OCI-LY3 (cell line): ENCODE measurements around the gene MED9.
A peak's percentile ranks its signal among the peaks of the same experiment; 100 is the strongest.

Source experiments
- H2AFZ ChIP-seq: fragments of 200-600, 300-600 bp; shearing (Covaris generic); 2 replicates; pipeline ENCODE4 v1.6.0; 2014; ENCODE audit warnings: antibody characterized with exemption, low read depth, low read length
- H3K27ac ChIP-seq: fragments of 200-600, 300-600 bp; sonication (generic); 2 replicates; pipeline ENCODE4 v1.5.1; 2014; ENCODE audit warnings: mild to moderate bottlenecking, low read length, moderate library complexity, mixed read lengths
- H3K27me3 ChIP-seq: fragments of 200-600, 300-600 bp; sonication (generic); 2 replicates; pipeline ENCODE4 v1.6.1; 2014; ENCODE audit warnings: low read depth, low read length, mixed read lengths
- H3K36me3 ChIP-seq: fragments of 200-600, 300-600 bp; sonication (generic); replicated peaks from 2 replicates; pipeline ENCODE3; 2014; ENCODE audit warnings: low read depth, low read length, mixed read lengths
- H3K4me1 ChIP-seq: fragments of 300-600, 200-600 bp; sonication (generic); 2 replicates; pipeline ENCODE4 v1.6.1; 2014; ENCODE audit warnings: low read length, mixed read lengths
- H3K4me2 ChIP-seq: fragments of 200-600, 300-600 bp; sonication (generic); 2 replicates; pipeline ENCODE4 v1.6.1; 2014; ENCODE audit warnings: low read length, mixed read lengths
- H3K4me3 ChIP-seq: fragments of 300-600, 200-600 bp; sonication (generic); 2 replicates; pipeline ENCODE4 v1.5.1; 2014; ENCODE audit warnings: antibody characterized with exemption, mild to moderate bottlenecking, low read length, moderate library complexity
- H3K79me2 ChIP-seq: fragments of 300-600, 200-600 bp; shearing (Covaris generic); 2 replicates; pipeline ENCODE4 v1.6.1; 2014; ENCODE audit warnings: mild to moderate bottlenecking, low read length, mixed read lengths
- H3K9ac ChIP-seq: fragments of 300-600, 200-600 bp; shearing (Covaris generic); 2 replicates; pipeline ENCODE4 v1.6.0; 2014; ENCODE audit warnings: mild to moderate bottlenecking, low read length, moderate library complexity
- H3K9me3 ChIP-seq: fragments of 200-600, 300-600 bp; shearing (Covaris generic); 2 replicates; pipeline ENCODE4 v1.6.1; 2014; ENCODE audit warnings: low read length, mixed read lengths; ENCODE audit not compliant: insufficient read depth
- H4K20me1 ChIP-seq: fragments of 200-600, 300-600 bp; sonication (generic); 2 replicates; pipeline ENCODE4 v1.6.1; 2016; ENCODE audit warnings: low read length, mixed read lengths; ENCODE audit not compliant: insufficient read depth
- CTCF ChIP-seq: fragments of 200-600, 300-600 bp; sonication (generic); IDR thresholded peaks from 2 replicates; pipeline ENCODE4 v1.5.1; 2014; ENCODE audit warnings: antibody characterized with exemption, low read length, low read depth
- EZH2phosphoT487 ChIP-seq: fragments of 200-600 bp; shearing (Covaris generic); IDR thresholded peaks from 2 replicates; pipeline ENCODE4 v1.6.1; 2018; ENCODE audit warnings: antibody characterized with exemption, mixed run types, low read depth

The MED9 gene

DNA sequence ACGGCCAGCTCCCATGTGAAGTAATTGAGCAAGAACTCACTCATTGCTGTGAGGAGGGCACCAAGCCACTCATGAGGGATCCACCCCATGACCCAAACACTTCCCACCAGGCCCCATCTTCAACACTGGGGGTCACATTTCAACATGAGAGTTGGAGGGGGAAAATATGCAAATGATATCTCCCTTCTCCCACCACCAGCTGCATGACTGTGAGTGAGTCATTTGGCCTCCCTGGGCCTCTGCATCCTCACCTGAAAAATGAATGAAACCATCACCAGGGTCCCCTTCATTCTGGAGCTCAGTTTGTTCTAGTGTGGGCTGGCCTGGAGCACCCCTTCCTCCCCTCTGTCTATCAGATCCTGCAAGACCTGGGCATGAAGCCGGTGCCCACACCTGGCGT lies 6.8 kb upstream of the MED9 start:
- H3K27me3 ChIP-seq, result no peaks in the 10 kb centered on the region
- no peak overlapping the region for H2AFZ ChIP-seq
- no peaks in the 10 kb centered on the region for H3K36me3 ChIP-seq
- TF ChIP-seq EZH2phosphoT487 (no peak), CTCF (no peak)
- no peak overlapping the region for H3K4me2 ChIP-seq
- no peak overlapping the region for H3K27ac ChIP-seq
- no peaks in the 10 kb centered on the region for H4K20me1 ChIP-seq
- H3K9me3 ChIP-seq, result no peaks in the 10 kb centered on the region
- peaks cover 8% of the 10 kb centered on the region; the same call in 1 of the 2 replicates for H3K4me1 ChIP-seq
- no peak overlapping the region for H3K9ac ChIP-seq
- H3K79me2 ChIP-seq, result no peaks in the 10 kb centered on the region
- no peak overlapping the region for H3K4me3 ChIP-seq

GRCh38 chr17:17472333-17472920 lies 4.4 kb upstream of the MED9 start:
- Histone ChIP-seq H3K27ac (no peak overlapping the region), H3K36me3 (no peaks in the 10 kb centered on the region), H3K9ac (peak overlapping the region; percentile 13; the same call in 1 of the 2 replicates), H3K27me3 (no peaks in the 10 kb centered on the region), H3K4me1 (peaks cover 7% of the 10 kb centered on the region; the same call in 1 of the 2 replicates), H3K9me3 (no peaks in the 10 kb centered on the region), H4K20me1 (no peaks in the 10 kb centered on the region), H3K4me3 (peak overlapping the region; percentile 38), H3K4me2 (peak overlapping the region; percentile 56), H3K79me2 (peaks cover 6% of the 10 kb centered on the region), H2AFZ (0 out of 2 replicates have a peak overlapping the region, but pooled peaks have one; percentile 65)
- TF ChIP-seq CTCF (no peak), EZH2phosphoT487 (no peak)

DNA sequence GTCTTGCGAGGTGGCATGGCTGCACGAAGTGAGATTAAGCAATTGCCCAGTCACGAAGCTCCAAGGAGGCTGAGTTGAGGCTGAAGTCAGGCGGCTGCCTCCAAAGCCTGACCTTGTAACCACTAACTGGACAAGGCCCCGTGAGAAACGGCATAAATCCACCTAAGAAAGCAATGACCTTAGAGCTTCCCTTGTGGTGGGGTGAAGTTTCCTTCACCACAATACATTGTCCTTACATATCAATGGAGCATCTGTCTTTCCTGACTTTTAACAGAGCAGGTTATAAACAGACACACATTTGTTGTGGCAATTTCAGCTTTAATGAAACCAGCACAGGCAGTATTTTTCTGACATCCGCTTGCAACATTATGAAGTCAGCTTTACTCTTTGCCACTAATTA lies 2.5 kb upstream of the MED9 start:
- TF ChIP-seq EZH2phosphoT487, result no peak
- no peak for TF ChIP-seq CTCF
- no peak overlapping the region for H2AFZ ChIP-seq
- H3K4me2 ChIP-seq, result no peak overlapping the region
- no peaks in the 10 kb centered on the region for H4K20me1 ChIP-seq
- peaks cover 4% of the 10 kb centered on the region; the same call in 1 of the 2 replicates for H3K4me1 ChIP-seq
- H3K36me3 ChIP-seq, result no peaks in the 10 kb centered on the region
- no peak overlapping the region for H3K27ac ChIP-seq
- H3K9ac ChIP-seq, result no peak overlapping the region
- H3K27me3 ChIP-seq, result no peaks in the 10 kb centered on the region
- no peaks in the 10 kb centered on the region for H3K9me3 ChIP-seq
- no peak overlapping the region for H3K4me3 ChIP-seq
- H3K79me2 ChIP-seq, result peaks cover 20% of the 10 kb centered on the region

DNA sequence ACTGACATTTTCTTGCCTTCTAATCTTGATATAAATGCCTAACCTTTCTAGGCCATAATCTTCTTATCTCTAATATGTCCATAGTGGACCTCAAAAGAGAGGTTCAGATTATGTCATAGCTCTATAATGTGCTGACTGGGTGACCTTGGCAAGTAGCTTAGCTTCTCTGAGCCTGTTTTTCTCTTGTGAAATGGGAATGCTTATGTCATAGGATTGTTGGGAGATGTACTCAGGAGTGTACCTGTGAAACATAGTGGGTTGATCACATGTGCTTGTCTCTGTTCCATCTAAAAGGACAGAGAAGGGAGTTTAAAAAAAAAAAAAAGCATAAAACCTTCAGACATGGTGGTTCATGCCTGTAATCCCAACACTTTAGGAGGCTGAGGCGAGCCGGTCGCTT lies 2.4 kb downstream of the MED9 start:
- no peaks in the 10 kb centered on the region for H3K4me1 ChIP-seq
- no peak overlapping the region for H3K4me2 ChIP-seq
- no peak overlapping the region for H3K9ac ChIP-seq
- H2AFZ ChIP-seq, result no peak overlapping the region
- no peak overlapping the region for H3K4me3 ChIP-seq
- TF ChIP-seq EZH2phosphoT487 (no peak), CTCF (no peak)
- H3K79me2 ChIP-seq, result peaks cover 35% of the 10 kb centered on the region
- no peaks in the 10 kb centered on the region for H4K20me1 ChIP-seq
- no peaks in the 10 kb centered on the region for H3K9me3 ChIP-seq
- no peaks in the 10 kb centered on the region for H3K27me3 ChIP-seq
- no peak overlapping the region for H3K27ac ChIP-seq
- no peaks in the 10 kb centered on the region for H3K36me3 ChIP-seq
